ENCODE data around the gene ST8SIA4.

The ST8SIA4 gene

DNA sequence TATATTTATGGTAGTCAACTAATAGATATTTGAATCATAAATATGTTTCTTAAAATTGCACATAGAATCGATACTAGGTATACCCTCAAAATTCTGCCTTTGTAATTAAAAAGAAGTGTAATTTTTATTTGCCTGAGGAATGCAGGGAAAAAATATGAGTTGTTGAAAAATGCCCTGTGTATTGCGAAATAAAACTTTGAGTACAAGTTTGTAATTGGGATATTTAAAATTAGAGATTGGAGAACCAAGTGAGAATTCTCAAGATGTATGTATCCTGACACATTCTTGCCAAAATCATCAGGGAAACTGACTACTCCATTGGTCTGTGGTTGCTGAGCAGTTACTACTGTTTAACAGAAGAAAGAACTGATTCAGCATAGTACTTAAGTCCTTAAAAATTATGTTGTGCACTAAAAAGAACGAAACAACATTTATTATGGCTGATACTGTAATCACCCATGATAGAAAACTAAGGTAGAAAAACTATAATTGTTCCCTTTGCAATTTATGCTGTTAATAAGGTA lies 36.0 kb downstream of the ST8SIA4 start:
- DNase-seq (ENCODE audit: low read depth in 2 of 2): no peak

DNA sequence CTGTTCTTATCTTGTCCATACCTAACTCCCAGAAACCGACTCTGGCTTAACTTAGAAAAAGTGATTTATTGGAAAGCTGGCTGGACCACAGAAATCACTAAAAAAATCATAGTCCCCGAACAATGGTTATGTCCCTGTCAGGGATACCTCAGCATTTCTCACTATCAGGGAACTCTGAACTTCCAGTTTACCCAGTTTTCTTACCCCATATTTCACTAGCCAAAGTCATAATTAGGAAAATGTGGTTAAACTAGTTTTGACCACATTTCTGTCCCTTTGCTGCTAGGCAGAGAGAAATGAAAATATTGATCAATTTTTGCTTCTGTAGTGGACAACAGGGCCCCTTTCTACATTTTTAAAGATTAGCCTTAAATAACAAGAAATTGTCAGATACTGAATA lies 38.2 kb downstream of the ST8SIA4 start:
- DNase-seq (ENCODE audit: low read depth in 2 of 2): no peak

DNA sequence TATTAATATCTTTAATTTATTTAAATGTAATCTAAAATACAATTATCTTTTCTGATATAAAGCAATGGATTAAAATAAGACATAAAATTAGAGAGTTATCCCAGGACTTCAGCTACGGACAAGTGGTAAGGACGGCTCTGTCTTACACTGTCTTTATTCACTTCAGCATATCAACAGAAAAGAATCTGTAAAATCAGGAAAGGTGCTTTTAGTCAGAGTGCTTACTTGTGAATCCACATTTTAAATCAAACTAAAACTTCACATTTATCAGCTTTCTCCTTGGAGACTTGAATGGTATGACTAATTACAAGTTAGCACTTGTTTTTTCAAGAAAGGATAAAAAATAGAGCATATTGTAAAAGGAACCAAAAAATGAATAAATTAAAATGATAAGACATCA lies 39.3 kb downstream of the ST8SIA4 start:
- DNase-seq (ENCODE audit: low read depth in 2 of 2): no peak

DNA sequence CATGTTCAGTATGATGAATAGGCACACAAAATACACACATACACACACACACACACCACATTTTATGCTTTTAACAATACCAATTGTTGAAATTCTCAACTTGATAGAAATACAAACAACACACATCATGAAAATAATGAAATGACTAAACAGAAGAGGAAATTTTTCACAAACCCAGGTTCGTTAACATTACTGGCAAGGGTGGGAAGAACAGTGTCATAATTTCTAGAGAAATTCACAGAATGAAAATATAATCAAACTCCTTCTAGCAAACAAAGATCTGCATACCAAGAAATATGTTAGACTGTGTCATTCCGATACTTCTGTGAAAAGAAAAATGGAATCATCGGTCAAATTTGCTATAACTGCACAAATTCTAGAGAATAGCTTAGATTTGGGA lies 41.9 kb downstream of the ST8SIA4 start:
- no peak for DNase-seq (ENCODE audit: low read depth in 2 of 2)

DNA sequence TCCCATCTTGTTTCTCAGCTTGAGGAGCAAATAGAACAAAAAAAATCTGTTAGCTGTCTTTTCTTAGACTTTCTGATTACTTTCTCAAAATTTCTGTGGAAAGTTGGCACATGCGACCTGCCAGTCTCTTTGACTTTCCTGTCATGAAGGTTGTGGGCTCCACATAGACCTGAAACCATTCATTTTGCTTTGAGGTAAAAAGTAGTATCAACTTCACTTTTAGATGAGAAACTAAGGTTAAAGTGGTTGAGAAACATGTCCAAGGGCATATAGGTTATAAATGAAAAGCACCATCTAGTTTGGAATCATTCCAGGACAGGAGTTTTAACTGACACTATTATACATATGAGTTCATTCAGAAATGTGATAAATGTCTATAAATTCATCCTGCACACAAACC lies 42.7 kb downstream of the ST8SIA4 start:
- DNase-seq (ENCODE audit: low read depth in 2 of 2): no peak

DNA sequence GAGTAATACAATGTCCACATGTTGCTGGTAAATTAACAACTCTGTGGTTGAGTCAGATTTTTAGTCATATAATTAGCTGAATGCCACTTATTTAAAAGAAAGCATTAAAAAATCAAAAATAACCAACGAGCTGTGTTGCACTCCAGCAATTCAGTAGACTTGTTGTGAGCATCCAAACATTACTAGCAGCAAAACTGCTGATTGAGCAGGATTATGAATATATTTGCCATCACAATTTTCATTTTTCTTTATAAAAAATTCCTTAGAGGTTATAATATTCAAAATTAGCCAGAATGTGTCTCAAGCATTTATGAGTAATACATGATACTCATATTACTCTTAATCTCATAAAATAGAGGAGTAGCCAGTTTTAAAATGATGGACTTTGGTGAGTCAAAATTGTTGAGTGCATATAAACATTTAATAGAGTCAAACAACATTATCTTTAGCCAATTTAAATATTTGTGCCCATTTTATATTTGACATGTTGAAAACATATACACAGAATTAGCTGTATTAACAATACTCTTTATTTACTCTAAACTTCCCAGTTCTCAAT lies 44.0 kb downstream of the ST8SIA4 start:
- no peak for DNase-seq (ENCODE audit: low read depth in 2 of 2)

DNA sequence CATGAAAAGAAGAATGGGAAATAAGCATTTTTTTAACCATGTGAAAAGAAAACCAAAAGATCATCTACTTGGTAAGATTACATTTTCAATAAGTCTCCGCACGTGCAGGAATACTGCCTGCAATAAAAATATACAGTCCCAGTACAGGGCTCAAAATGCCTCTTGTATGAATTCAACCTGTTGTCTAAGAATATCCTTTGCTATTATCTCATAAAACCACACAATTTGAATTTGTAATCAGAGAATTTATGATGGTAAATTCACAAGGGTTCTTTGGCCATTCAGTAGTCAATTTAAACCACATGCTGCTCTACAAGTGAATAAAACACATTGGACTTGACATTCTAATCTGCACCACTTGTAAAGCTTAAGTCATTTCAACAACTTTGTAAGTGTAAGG lies 46.6 kb downstream of the ST8SIA4 start:
- DNase-seq (ENCODE audit: low read depth in 2 of 2): no peak

DNA sequence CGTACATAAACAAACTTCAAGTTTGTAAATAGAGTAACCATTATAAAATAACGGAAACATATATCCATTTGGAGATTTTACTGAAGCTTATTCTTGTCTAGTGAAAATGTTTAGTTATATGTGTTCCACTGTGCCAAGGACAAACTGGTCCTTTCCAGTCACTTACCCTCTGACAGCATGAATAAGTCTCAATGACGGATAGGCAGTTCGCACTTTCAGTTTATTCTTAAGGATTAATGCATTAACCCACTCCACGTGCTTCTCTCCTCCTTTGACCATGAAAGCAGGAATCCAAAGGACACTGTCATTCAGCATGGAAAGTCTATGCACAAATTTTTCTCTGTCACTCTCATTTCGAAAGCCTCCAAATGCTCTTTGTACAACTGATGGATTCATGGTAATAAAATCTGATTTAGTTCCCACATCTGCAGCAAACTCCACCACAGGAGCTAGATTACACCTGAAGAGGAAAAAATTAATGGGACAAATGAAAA lies 47.1 kb downstream of the ST8SIA4 start:
- DNase-seq (ENCODE audit: low read depth in 2 of 2): no peak

DNA sequence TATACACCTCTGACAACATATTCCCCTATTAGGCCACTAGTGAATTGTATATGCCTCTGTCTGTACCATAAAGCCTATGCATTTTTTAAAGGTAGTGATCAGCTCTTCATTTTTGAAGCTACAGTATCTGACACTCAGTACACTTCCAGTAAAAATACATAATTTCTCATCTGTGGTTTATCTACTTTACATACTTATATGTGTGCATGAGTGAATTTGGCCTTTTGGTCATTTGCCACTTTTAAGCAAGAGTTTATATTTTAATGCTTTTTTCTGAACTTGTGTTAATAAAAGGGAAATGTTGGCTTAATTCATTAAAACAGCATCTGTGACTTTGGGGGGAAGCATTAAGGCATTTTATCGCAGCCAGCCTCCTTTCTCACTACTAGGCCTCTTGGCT lies 47.8 kb downstream of the ST8SIA4 start:
- DNase-seq (ENCODE audit: low read depth in 2 of 2): no peak

DNA sequence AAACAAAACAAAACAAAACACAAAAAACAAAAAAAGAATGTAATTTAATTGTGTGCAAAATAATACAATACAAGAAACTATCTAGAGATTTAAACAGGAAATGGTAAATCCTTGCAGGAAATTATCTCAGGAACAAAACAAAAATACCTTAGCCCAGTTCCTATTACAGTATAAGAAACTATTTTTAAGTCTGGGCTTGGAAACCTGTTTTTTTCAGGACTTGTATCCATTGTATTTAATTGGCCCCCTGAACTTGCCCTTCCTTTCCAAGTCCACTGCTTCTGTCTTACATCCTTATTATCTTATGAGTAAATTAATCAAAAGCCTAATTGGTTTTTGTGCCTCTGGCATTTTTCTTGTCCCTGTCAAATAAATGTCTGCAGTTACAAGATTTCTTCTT lies 48.5 kb downstream of the ST8SIA4 start:
- DNase-seq (ENCODE audit: low read depth in 2 of 2): no peak

DNA sequence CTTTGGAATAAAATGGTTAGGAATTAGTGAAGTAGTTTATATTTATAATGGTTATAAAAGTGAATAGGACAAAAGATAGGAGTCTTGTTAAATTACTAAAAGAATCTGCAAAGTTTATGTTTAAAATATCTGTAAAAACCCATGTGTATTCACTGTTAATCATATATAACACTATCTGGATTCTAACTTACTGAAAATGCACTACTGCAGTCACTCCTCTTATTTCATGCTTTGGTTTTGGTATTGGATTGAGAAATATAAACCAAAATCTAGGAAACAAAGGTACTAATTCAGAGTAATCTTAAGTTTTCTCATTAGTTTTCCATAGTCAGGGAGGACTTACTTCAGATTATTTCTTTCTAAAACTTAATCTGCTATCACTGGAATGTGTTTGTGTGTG lies 49.5 kb downstream of the ST8SIA4 start:
- DNase-seq (ENCODE audit: low read depth in 2 of 2): no peak

DNA sequence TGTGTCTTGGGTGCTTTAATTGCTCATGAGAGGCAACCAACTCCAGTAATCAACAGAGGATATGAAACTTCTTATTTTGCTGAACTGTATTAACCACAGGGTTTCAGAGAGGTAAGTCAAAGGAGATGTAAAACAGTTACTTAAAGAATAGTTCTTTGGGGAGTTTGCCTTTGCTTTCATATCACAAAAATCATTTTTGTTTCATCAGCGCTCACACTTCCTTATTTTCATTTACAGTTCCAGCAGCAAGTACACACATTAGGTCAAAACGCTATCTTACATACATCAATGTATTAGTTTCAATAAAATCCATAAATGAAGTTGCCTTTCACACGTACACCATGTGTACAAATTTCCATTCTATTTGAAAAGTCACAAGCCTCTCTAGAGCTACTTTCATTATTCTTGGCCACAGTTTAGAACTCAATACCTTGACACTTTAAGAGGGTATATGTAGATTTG lies 50.1 kb downstream of the ST8SIA4 start:
- DNase-seq (ENCODE audit: low read depth in 2 of 2): no peak

DNA sequence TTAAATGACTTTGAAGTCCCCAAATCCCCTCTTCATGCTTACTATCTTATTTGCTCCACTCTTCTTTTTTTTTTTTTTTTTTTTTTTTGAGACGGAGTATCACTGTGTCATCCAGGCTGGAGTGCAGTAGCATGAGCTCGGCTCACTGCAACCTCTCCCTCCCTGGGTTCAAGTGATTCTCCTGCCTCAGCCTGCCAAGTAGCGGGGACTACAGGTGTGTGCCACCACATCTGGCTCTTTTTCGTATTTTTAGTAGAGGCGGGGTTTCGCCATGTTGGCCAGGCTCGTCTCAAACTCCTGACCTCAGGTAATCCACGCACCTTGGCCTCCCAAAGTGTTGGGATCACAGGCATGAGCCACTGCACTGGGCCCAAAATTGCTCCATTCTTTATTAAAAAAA lies 51.0 kb downstream of the ST8SIA4 start:
- DNase-seq (ENCODE audit: low read depth in 2 of 2): no peak

DNA sequence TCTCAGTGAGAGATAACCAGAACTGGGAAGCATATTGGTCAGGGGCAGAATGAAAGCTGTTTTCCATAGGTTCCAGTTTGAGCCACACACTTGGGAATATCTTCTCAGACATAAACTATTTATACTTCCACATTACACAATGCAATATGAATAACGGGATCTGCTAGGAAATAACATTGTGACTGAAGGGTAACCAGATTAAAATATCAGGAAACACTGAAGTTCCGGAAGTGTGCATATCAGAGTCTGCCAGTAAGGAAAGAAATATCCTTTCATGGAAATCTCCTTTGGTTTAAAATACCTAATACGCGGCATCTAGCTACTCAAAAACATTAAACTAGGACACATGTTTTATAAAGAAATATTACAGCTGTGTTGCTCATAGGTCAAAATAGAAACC lies 56.3 kb downstream of the ST8SIA4 start:
- no peak for DNase-seq (ENCODE audit: low read depth in 2 of 2)

DNA sequence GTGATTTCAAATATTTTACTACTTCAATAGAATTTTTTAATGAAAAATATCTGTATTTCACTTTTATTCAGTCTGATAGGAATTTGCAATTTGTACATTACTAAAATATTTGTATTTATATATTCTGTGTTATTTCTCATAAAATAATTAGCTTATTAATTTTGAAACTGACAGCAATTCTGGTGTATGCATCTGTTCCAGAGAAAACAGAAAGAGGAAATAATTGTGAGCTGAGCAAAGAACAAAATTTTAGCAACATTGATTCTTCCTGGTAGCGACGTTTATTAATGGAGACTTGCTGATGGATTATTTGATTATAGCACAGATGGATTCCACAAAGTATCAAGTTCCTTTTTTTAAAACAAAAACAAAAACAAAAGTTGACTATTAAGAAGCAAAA lies 61.0 kb downstream of the ST8SIA4 start:
- no peak for DNase-seq (ENCODE audit: low read depth in 2 of 2)

DNA sequence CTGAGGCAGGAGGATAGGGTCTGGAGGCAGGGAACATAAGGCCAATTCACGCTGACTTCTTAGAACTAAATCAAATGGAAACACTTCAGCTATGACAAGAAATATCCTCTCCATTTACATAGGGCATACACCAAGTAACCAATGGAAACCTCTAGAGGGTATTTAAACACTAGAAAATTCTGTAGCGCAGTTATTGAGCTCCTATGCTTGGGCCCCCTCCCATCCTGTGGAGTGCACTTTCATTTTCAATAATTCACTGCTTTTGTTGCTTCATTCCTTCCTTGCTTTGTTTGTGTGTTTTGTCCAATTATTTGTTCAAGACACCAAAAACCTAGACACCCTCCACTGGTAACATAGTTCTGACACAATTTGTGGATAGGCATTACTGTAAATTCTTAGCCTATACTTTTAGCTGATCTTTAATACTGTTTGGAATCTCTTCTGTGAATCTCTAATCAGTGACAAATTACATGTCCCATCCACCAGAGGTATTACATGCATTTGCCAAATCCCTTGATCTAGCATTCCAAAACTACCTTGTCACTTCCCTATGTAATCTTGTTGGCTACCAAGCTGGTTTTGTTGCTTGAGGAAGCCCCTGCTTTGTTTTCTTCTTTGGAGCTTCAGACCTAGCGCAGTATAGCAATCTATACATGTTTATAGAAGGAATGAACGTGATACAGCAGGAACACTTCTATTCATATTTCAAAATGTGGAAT lies 61.6 kb downstream of the ST8SIA4 start:
- no peak for DNase-seq (ENCODE audit: low read depth in 2 of 2)

DNA sequence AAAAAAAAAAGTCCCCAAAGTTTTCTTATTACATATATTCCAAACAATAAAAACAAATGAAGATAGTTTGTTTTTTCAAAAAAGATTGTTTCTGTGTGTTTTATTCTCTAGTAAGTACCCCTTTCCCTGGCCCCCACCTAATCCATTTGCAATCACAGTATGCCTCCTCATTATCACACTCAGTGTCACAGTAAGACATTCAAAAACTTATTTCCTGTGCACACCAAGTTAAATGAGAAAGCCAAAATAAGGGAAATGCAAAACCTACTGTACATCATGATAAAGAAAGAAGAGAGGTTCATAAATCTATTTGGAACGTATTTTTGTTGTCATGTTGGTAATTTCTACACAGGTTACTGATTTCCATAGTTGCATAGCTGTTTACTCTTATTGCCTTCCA lies 62.3 kb downstream of the ST8SIA4 start:
- no peak for DNase-seq (ENCODE audit: low read depth in 2 of 2)

DNA sequence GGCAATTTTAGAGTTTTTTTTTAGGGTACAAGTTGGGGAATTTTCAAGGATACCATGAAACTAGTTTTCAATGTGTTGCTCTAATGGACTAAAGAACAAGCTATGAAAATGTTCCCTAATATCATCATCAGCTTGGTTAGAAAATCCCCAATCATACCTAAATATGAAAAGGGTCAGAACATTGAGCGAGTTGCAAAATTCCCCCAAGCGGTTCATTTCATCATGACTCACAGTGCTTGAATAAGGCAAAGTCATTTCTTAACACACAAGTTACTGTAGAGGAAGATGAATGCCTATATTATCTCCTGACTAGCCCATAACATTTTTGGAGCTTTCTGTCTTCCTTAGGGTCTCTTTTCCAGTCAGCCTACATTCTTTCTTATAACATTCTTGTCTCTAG lies 62.7 kb downstream of the ST8SIA4 start:
- DNase-seq (ENCODE audit: low read depth in 2 of 2): no peak

DNA sequence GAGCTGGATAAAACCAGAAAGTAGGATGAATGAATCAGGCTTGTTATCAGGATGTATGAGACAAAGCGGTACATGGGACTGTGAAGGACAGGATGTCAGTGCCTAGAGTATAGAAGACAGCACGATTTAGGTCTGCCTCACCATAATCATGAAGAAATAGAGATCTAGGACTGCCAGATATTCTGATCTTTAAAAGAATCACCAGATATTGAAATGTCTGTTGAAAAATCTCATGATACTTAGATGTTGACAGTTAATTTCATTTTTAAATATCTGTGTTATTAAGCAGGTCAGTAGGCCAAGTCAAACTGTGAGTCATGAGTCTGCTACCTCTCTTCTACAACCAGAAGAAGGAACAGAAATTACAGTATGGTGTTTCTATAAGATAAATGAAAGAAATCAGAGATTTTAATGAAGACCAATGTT lies 65.0 kb downstream of the ST8SIA4 start:
- DNase-seq (ENCODE audit: low read depth in 2 of 2): no peak

DNA sequence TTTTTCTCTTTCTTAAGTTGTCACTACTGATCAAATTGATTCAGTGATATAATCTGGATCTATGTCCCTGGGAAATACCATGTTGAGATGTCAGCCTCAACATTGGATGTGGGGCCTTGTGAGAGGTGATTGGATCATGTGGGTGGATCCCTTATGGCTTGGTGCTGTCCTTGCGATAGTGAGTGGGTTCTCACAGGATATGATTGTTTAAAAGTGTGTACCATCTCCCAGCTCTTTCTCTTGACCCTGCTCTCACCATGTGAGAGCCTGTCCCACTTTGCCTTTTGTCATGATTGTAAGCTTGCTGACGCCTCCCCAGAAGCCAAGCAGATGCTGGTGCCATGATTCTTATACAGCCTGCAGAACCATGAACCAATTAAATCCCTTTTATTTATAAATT lies 68.6 kb downstream of the ST8SIA4 start:
- DNase-seq (ENCODE audit: low read depth in 2 of 2): no peak

DNA sequence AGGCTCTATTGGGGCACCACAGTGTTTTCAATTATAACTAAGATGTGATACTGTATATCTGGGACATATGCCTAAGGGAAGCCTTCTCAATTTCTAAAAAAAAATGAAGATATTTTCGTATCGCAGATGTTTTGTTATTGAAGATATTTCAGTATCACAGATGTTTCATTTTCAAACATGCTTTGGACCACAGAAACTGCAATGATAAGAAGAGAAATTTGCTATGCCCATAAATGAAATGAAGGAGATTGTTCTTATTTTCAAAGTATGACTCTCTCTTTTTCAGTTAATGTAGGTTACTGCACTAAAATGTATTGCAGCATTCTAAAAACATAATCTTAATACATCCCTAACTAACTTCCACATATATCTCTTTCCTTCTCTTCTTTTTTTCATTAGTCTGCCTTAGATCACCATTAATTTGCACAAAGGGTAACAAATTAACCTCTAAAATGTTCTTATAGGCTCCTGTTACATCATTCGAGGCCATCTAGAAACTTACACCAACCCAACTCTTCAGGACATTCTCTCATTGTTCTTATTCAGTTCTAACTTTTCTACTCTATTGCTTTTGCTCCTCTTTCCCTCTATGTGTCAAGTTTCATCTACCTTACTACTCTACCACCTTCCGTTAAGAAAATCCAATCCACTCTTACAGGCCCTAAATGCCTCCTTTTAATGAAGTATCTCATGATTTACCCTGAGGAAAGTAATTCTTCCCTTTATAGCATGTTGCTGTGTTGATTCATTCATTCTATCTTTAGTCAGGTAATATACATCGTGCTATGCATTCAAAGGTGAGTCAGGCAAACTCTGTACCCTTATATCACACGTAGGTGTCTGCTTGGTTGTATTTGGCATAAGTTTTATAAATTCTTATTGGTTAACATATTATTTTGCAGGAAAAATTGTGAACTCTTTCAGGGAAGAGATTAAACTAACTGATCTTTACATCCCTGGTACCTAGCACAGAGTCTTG lies 70.5 kb downstream of the ST8SIA4 start:
- DNase-seq (ENCODE audit: low read depth in 2 of 2): no peak

DNA sequence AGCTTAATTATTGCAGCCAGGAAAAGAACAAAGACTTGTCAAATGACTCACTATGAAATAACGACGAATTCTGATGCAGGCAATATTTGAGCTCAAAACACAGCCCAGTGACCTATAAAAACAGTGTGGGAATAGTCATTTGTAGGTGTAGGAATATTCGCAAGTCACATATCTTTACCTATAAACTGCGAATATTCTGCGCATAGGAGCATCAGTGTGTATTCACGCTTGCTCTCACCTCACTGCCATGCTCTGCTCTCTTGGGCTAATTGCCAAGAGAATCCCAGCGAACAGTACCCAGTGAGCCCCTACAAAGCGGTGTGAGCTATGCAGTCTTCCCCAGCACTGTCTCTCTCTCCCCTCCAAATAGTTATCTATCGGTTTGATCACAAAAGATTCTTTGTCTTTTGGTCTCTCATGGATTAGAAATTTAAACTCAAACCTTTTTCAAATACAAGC lies 74.2 kb downstream of the ST8SIA4 start:
- DNase-seq (ENCODE audit: low read depth in 2 of 2): no peak
